Right atrium auricular region (tissue), 2 donors: ENCODE data around the gene CHN1. TPM values are rescaled to one million over a fixed set of nuclear protein-coding genes. Genes with fewer than 3 reads are reported as not detected.

ENCODE experiments used
- DNase-seq: peaks from one replicate; pipeline ENCODE4 v3.0.0-alpha.2; 2019; ENCODE audit warnings: low spot score
- H3K27ac ChIP-seq, 2 donors: fragments of 200-600 bp; sonication (generic); 1 replicate in 1 of 2; 2 replicates in 1 of 2; pipeline ENCODE4 v1.5.1; 2016 to 2019
- H3K27me3 ChIP-seq, 2 donors: fragments of 200-600 bp; sonication (generic); one replicate each; pipeline versions ENCODE4 v1.5.1 to v1.6.0; 2017 to 2019
- H3K36me3 ChIP-seq: fragments of 200-600 bp; sonication (generic); one replicate; pipeline ENCODE4 v1.5.1; 2016
- H3K4me1 ChIP-seq, 2 donors: fragments of 200-600 bp; sonication (generic); one replicate each; pipeline versions ENCODE4 v1.5.1 to v1.6.0; 2017 to 2019
- H3K4me3 ChIP-seq, 2 donors: fragments of 200-600 bp; sonication (generic); 1 replicate in 1 of 2; 2 replicates in 1 of 2; pipeline ENCODE4 v1.5.1; 2017 to 2019; ENCODE audit warnings: mild to moderate bottlenecking in 1 of 2, moderate library complexity in 1 of 2
- H3K9me3 ChIP-seq, 2 donors: fragments of 200-600 bp; sonication (generic); one replicate each; pipeline ENCODE4 v1.5.1; 2019
- total RNA-seq, 2 donors: library from RNA; depleted of rRNA; stranded (reverse); fragments of >200 nt; gene quantifications; one replicate each; pipeline ENCODE4 v1.1.0, GENCODE V29; 2016
- TF ChIP-seq, protein P1 (sequence below), 2 donors: fragments of 200-600 bp; sonication (generic); IDR thresholded peaks; one replicate each; pipeline ENCODE4 v1.5.1; 2019; ENCODE audit warnings: antibody characterized with exemption in 2 of 2

The CHN1 gene
- total RNA-seq, 2 donors from 2014 or later: 4.1 to 9.3 TPM

DNA sequence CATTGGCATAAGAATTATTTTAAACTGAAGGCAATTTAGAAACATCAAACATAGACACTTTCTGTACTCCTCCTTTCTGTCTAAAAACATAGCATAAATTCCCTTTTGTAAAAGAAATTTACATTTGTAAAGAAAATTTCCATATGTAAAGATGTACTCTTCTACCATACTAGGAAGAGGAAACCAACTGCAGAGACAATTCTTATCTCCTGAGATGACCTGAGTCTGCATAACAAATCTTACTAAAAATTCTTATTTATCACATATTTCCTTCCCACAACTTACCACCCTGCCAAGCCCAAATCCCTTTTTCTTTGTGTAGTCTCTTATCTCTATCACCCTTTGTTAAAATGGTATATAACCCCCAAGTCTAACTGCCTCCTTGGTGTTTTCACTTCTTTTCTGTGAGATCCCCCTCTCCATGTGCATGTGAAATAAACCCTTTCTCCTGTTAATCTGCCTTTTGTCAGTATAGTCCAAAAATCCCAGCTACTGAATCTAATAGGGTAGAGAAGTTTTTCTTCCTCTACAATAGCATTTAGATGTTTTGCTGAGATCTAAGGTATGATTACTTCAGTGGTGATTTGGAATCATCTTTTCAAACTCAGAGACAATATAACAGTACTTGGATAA lies 81.0 kb downstream of the CHN1 start:
- DNase-seq: no peak
- Histone ChIP-seq H3K4me1 (no peaks in the 10 kb centered on the region), H3K27me3 (no peaks in the 10 kb centered on the region), H3K27ac (no peak overlapping the region), H3K36me3 (no peaks in the 10 kb centered on the region), H3K4me3 (no peak overlapping the region), H3K9me3 (no peaks in the 10 kb centered on the region)
- TF ChIP-seq, protein P1, sequence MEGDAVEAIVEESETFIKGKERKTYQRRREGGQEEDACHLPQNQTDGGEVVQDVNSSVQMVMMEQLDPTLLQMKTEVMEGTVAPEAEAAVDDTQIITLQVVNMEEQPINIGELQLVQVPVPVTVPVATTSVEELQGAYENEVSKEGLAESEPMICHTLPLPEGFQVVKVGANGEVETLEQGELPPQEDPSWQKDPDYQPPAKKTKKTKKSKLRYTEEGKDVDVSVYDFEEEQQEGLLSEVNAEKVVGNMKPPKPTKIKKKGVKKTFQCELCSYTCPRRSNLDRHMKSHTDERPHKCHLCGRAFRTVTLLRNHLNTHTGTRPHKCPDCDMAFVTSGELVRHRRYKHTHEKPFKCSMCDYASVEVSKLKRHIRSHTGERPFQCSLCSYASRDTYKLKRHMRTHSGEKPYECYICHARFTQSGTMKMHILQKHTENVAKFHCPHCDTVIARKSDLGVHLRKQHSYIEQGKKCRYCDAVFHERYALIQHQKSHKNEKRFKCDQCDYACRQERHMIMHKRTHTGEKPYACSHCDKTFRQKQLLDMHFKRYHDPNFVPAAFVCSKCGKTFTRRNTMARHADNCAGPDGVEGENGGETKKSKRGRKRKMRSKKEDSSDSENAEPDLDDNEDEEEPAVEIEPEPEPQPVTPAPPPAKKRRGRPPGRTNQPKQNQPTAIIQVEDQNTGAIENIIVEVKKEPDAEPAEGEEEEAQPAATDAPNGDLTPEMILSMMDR (IDR thresholded peaks at IDR 0.05): no peak

DNA sequence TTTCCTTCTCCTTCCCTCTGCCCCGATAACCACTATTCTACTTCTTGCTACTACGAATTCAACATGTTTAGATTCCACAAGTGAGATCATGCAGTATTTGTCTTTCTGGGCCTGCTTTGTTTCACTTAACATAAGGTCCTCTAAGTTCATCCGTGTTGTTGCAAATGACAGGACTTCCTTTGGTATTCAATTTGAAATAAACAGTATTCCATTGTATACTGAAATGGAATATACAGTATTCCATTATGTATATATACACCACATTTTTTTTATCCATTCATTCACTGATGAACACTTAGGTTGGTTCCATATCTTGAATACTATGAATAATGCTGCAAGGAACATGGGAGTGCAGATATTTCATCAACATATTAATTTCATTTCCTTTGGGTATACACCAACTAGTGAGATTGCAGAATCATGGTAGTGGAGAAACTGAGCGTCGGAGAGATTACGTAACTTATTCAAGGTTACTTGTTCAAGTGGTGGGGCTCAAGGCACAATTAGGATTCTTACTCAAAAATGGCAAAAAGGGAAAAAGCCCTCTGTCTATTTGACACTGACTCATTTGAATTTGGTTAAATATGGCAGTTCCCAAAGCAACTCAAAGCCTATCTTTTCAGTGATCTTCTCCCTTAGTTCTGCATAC lies 85.1 kb downstream of the CHN1 start:
- Histone ChIP-seq H3K4me1 (no peaks in the 10 kb centered on the region), H3K4me3 (no peak overlapping the region), H3K27ac (no peak overlapping the region), H3K36me3 (no peaks in the 10 kb centered on the region), H3K9me3 (no peaks in the 10 kb centered on the region), H3K27me3 (no peaks in the 10 kb centered on the region)
- no peak for DNase-seq
- TF ChIP-seq, protein P1 (IDR thresholded peaks at IDR 0.05): no peak

DNA sequence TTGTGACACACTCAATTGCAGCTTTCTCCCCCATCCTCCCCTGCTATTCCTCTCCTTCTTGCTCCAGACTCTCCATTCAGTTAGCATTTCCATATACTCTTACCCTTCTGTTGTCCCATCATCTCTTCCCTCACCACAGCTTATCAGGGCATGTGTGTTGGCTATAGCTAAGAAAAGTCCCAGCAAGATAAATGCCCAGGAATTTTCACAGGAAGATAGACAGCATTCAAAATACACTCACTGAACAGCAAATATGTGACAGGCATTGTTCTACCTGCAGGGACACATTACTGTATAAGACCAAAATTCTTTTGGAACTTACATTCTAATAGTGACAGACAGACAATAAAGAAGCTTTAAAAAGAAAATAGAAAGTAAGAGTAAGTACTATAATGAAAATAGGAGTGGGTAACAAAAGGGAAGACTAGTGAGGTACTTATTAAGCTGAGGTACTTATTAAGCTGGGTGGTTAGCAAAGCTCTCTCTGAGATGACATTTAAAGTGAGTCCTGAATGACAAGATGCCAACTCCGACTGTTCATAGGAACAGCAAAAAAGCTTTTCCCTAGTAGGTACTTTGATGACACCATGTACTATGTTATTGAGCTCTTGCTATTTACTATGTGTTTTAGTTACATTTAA lies 86.2 kb downstream of the CHN1 start:
- DNase-seq: no peak
- Histone ChIP-seq H3K9me3 (no peaks in the 10 kb centered on the region), H3K27me3 (no peaks in the 10 kb centered on the region), H3K27ac (no peak overlapping the region), H3K4me1 (no peaks in the 10 kb centered on the region), H3K4me3 (no peak overlapping the region), H3K36me3 (no peaks in the 10 kb centered on the region)
- TF ChIP-seq, protein P1 (IDR thresholded peaks at IDR 0.05): no peak

DNA sequence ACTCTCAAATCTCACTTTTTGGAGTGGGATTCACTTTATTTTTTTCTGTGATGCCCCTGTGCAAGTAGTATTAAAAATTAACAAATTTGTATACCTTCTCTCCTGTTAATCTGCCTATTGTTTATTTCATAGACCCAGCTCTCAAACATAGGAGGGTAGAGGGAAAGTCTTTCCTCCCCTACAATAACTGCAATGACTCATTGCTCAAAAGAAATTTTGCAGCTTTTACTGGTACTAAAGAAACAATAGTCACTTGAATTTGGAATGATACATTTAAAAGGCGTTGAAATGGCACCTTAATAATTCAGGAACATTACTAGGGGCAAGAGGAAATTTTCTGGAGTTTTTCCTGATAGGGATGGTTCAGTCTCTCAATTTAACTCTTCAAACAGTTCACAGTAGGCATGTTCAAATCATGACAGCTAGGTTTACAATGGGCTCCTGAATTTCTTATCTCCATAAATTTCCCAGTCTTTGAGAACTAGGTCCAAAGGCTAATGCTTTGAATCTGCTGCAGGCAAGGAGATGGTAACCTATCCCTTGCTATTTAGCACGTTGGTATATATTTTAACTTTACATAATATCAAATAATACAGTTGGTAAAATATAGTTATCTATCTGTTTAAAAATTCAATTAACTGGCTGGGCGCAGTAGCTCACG lies 88.8 kb downstream of the CHN1 start:
- Histone ChIP-seq H3K36me3 (no peaks in the 10 kb centered on the region), H3K4me1 (no peaks in the 10 kb centered on the region), H3K9me3 (no peaks in the 10 kb centered on the region), H3K4me3 (no peak overlapping the region), H3K27ac (no peak overlapping the region), H3K27me3 (no peaks in the 10 kb centered on the region)
- DNase-seq: no peak
- TF ChIP-seq, protein P1 (IDR thresholded peaks at IDR 0.05): no peak

DNA sequence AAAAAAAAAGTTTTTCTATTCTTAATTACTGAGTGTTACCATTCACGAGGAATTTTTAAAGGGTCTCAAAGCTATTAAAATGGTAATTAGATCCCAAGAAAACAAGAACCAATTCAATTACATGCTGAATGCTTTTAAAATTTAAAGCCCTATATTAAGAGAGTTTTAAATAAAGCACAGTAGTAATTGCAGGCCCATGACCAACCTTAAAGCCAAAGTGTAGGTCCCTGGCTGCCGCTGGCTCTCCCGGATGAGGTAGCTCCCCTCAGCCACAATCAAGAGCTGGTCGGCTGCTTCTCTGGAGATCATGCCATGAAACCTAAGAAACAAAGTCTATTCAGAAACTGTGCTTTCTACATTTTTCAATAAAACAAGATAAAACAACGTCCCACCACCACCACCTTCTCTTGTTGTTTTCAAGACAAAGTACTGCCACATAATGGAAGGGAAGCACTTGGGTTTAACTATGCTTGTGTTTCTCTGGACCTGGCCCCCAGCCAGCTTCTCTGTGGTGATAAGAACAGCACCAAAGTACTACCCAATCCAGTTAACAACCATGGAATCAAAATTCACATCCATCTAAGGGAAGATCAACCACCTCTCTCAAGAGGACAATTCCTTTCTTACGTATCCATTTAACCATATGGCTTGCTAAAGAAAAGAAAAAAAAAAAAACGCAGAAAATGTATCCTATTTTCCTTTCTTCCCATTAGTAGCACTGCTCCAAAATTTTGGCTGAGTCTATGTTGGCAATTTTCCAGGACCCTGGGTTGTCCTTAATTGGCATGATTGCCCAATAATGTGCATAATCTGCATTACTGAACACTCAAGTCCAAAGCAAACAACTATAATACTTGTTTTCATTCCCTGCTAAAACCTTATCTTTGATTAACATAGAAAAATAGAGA lies 90.1 kb downstream of the CHN1 start:
- TF ChIP-seq, protein P1 (IDR thresholded peaks at IDR 0.05): no peak
- Histone ChIP-seq H3K27me3 (no peaks in the 10 kb centered on the region), H3K27ac (no peak overlapping the region), H3K4me1 (no peaks in the 10 kb centered on the region), H3K4me3 (no peak overlapping the region), H3K9me3 (no peaks in the 10 kb centered on the region), H3K36me3 (no peaks in the 10 kb centered on the region)
- DNase-seq: no peak
